HS-5 (cell line): Measurements from ENCODE around the gene VEGFC.

Experiments used
- DNase-seq: peaks from one replicate; pipeline ENCODE4 v3.0.0-alpha.2; 2012; ENCODE audit warnings: low read depth

The VEGFC gene

DNA sequence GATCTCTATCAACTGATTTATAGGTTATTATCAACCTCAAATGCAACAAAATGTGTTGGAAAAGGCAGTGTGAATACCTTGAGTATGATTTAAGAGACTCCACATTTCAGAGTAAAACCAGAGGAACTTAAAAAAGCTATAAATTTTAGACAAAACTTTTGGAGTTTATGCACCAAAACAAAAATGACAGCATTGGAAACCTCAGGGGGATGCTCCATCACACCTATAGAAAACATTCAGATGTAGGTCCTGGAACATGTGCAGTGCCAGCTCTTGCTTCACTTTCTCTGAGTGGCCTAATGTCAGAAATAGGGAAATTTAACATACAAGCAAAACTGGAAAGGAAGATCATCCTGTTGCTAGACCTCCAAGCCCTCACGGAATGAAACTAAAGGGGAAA lies 5.8 kb upstream of the VEGFC start:
- no peak for DNase-seq

DNA sequence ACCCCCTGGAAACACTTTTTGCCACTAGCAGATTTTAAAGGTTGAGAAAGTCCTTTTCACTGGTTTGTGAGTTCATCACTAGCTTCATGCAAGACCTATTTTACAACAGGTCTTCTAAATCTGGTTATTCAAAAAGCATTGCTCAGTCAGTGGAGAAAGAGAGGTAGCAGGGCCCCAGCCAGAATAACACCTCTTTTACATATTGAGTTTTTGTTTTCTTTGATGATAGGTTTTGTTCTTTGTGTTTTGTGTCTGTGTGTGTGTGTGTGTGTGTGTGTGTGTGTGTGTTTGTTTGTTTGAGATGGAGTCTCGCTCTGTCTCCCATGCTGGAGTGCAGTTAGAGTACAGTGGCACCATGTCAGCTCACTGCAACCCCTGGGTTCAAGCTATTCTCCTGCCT lies 2.7 kb upstream of the VEGFC start:
- DNase-seq, result no peak

DNA sequence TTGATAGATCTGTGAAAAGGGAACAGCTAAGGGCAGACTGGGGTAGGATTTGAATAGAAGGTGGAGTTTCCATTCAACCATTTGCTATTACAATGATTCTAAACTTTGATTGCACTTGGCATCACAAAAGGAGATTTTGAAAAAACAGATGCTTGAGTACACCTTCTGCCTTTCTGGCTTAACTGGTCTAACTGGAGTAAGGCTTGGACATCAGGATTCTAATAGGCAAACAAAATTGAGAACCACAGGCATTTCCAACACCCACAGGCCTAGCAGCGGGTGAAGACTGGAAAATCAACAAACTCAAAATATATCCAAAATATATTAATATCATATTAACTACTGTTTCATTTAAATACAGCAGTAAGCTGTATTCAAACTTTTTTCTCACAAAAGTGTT lies 1.9 kb upstream of the VEGFC start:
- DNase-seq, result no peak

- peak; percentile 92 for DNase-seq
Measured at GRCh38 chr4:176794151-176794550, 1.4 kb upstream of the VEGFC start.

DNA sequence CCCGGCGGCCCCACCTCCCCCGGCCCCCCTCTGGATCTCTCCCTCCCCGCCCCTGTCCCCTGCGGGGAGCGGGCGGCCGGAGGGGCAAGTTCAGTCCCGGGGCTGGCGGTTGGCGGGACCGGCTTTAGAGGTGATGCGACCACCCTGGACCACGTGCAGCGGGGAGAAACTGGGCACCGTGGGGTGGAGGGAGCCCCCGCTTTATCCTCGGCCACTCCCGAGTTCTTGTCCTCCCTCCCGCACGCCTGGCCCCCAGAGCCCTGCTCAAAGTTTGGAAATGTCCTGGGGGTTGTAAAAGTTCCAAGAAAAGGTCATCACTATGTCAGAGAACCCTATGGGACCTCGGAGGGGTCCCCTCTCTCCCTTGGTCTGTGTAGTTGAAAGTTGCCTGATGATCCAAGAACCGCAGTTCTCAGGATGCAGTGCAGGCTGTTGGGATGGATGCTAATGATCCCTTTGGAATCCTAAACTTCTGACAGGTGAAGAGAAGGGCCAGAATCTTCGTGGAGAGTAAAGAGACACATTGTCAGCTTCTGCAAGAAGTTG lies 411 bp upstream of the VEGFC start:
- no peak for DNase-seq

DNA sequence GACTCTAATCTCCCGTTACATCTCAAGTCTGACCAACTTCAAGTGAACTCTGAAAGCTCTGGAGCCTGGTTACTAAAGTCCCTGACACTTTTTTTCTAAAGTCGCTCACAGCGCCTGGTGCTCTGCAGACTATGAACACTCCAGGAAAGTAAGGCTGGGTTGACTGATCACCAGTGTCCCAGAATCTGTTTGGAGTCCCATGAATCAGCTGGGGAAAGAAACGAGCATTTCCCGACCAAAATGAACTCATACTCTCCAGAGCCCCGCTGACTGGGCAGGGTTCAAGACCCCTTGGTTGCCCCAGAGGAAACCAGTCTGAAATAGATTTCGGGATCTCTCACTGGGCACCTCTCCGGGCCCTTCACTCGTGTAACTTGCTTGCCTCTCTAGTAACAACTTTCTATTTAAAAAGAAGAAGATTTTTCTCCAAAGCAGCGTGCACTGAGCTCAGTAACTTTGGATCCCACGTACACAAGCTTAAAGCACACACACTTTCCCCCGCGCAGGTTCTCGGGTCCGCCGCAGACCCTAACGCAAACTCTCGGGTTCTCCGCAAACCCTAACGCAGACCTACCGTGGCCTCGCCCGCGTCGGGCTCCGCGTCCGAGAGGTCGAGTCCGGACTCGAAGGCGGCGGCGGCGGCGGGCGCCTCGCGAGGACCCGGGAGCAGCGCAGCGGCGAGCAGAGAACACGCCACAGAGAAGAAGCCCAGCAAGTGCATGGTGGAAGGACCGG lies 964 bp downstream of the VEGFC start:
- DNase-seq, result no peak

- no peak for DNase-seq
Measured at GRCh38 chr4:176790398-176790797, 2.3 kb downstream of the VEGFC start.

GRCh38 chr4:176789955-176790354 lies 2.8 kb downstream of the VEGFC start:
- peak; percentile 86 for DNase-seq

DNA sequence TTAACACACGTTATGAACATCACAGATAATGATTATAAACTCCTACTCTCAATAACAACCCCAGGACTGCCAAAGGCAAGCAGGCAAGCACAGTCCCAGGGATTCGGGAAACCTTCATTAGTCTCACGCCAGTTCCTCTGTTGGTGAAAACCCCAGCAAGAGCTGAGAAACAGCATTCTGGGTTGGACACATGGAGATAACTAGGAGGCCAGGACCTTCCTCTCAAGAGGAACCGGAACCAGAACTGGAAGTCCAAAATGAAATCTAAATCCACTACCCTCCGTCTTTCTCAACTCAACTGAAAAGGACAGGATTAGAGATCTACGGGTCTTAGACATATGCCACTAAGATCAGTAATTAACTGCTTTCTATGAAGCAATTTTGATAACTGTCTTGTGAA lies 3.8 kb downstream of the VEGFC start:
- no peak for DNase-seq

DNA sequence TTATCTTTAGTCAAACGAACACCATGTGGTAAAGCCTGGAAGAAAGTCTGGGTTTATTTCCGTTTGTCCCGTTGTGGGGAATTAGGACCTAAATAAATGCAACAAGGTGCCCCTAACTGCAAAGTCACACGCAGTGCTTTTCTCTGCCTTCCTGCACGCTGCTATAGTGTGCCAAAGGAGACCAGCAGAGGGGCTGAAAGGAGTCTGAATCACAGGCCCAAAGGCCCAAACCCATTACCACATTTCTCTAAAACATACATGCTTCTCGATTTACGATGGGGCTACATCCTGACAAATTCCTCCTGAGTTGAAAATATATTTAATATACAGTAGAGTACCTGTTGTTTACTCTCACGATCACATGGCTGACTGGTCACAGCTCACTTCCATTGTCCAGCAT lies 4.5 kb downstream of the VEGFC start:
- no peak for DNase-seq

DNA sequence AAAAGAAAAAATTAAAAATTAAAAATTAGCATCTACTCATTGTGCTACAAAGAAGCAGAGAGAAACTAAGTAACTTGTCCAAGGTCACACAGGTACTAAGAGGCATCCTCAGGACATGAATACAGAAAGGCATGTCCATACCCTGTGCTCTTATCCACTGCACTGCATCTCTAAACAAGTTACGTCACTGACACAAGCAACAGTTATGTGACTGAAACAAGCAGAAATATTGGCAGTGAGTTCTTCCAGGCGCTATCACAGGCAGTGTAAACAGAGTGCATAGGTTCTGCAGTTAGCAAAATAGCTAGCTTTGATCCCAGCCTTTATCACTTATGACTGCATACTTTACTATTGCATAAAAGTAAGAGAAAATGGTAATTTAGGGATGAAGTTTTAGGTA lies 7.9 kb downstream of the VEGFC start:
- DNase-seq, result no peak

- DNase-seq, result no peak
Measured at GRCh38 chr4:176782794-176783193, 9.9 kb downstream of the VEGFC start.

DNA sequence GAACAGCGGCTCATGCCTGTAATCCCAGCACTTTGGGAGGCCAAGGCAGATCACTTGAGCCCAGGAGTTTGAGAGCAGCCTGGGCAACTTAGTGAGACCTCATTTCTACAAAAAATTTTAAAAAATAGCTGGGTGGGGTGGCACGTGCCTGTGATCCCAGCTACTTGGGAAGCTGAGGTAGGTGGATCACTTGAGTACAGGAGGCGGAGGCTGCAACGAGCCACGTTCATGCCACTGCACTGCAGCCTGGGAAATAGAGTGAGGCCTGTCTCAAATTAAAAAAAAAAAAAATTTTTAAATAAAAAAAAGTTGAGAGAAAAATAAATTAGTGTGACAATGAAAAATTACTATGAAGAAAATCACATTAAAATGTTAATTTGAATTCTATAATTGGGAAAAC lies 10.5 kb downstream of the VEGFC start:
- no peak for DNase-seq

DNA sequence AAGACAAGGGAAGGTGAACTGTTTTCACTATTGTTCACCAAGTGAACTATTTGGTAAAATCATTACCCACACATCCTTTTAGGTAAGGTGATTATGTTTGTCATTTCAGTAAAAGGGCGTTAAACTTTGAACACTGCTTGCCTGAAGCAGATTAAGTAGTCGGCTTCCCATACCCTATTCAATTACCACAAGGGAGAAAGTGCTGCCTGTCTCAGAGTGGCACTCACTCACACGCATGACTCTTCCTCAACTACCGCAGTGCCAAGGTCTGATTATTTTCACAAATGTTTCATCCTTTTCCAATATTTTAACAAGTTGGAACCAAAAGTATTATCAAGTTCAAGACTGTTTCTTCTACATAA lies 11.0 kb downstream of the VEGFC start:
- no peak for DNase-seq

GRCh38 chr4:176780995-176781738 lies 11.6 kb downstream of the VEGFC start:
- DNase-seq, result no peak

DNA sequence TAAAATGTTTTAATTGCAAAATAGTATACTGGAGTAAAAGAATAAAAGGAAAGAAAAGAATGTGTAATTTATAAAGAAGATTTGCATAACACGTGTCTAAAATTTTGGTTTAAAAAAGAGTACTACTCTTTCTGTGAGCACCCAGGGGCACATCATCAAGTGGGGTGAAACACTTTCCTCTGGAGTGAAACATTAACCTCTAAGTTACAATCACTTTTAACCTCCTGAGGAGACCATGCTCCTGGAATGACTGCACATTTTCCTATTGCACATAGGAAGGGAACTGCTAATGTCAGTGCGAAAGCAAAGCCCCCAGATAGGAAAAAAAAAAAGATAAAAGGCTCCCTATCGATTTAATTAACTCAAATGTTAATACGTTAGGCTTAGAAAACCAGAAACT lies 13.3 kb downstream of the VEGFC start:
- no peak for DNase-seq

- no peak for DNase-seq
Measured at GRCh38 chr4:176778491-176778890, 14.2 kb downstream of the VEGFC start.

DNA sequence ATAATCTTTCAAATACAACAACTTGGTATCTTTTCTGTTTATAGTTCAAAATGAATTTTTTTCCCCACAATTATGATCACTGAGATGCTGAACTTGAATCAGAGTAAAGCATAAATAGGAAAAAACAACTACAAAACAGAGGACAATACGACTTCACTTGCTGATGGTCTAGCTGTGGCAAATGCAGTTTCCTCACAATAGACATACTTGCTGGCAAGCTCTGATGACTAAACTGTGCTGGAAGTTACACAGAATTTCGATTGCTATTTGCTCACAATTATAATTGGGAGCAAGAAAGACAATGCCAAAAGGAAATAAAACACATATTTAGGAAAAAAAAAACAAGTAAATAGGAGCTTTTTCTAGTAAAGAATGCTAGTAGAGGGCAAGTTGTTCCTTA lies 14.7 kb downstream of the VEGFC start:
- DNase-seq, result no peak

DNA sequence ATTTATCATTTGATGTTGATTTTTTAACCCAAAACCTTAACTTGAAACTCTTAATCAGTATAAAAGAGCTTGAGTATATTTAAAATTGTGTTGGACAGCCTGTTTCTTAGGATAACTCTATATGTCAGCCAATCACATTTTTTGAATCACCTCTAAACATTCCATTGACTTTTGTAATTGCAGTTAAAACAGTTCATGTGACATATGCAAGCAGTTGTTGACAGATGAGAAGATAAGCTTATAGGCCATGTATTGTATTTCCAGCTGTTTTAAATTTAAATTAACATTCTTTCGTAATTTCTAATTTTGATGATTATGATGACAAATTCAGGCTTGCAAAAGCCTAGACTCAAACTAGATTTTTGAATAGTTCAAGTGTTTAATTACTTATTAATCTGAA lies 17.4 kb downstream of the VEGFC start:
- no peak for DNase-seq

GRCh38 chr4:176774852-176775251 lies 17.9 kb downstream of the VEGFC start:
- DNase-seq, result no peak

DNA sequence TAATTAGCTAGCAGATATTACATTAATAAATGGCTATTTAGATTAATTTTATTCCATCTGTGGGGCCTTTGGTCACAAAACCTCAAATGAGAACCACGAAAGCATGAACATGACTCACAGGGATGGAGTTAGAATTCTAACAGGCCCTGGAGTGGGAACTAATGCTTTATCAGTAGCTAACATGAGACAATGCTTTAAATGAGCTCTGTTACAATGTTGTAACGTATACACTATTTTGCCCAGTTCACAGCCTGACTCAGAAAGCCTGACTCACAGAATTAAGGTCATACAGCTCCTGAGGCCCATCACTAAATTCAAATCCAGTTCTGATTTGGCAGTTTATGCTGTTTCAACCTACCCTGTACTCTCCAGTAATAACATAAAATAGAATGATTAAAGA lies 23.2 kb downstream of the VEGFC start:
- peak; percentile 86 for DNase-seq

GRCh38 chr4:176767183-176767582 lies 25.5 kb downstream of the VEGFC start:
- no peak for DNase-seq

DNA sequence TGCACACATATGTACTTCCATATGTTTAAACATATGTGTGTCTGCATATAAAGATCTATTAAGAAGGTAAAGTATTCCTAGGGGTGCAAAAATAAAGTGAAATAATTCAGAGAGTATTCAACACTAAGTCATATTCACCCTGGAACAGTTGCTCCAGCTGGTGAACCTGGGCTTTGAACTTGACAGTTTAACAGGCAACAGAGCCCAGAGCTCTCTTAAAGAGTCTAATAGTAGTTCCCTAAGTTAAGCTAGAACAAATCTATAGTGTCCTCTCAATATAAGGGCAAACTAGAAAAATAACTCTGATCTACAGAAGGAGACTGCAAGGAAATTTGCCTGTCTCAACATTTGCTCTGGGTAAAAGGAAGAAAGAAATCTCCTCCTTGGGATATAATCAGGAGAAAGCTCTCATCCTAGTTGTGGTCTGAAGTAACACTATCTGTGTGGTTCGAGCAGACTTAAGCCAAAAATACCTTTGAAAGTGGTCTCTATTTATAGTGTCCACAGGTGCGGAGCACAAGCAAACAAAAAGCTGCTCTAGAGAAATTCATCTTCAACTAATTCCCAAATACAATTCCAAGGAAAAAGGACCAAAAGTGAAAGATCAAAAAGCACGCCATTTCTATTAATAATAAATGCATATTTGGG lies 29.9 kb downstream of the VEGFC start:
- DNase-seq, result no peak
